Measurements from ENCODE around the gene FAM185A.

Gene FAM185A

GRCh38 chr7:102813191-102814024, 64.6 kb downstream of the FAM185A start:
- Histone ChIP-seq H3K4me3 (ENCODE audit: insufficient read length, low read depth) (no peak overlapping the region), H3K36me3 (ENCODE audit: insufficient read depth, insufficient read length, low read length) (no peaks in the 10 kb centered on the region), H3K4me1 (ENCODE audit: insufficient read depth, insufficient read length) (no peaks in the 10 kb centered on the region), H3K27me3 (ENCODE audit: insufficient read depth, insufficient read length) (no peaks in the 10 kb centered on the region), H3K9ac (ENCODE audit: insufficient read length, low read depth) (no peak overlapping the region), H3K9me3 (ENCODE audit: insufficient read depth, low read length) (no peaks in the 10 kb centered on the region)
- DNase-seq (ENCODE audit: low read depth, low spot score) = no peak
- TF ChIP-seq YY1 (IDR thresholded peaks at IDR 0.05; ENCODE audit: insufficient read depth, insufficient read length) (no peak), ZNF274 (IDR thresholded peaks at IDR 0.05; ENCODE audit: low read depth, low read length) (no peak)

GRCh38 chr7:102814025-102814471, 65.2 kb downstream of the FAM185A start:
- TF ChIP-seq SUZ12 (IDR thresholded peaks at IDR 0.05; ENCODE audit: extremely low read depth, insufficient read depth, insufficient read length) (no peak), YY1 (IDR thresholded peaks at IDR 0.05; ENCODE audit: insufficient read depth, insufficient read length) (no peak), ZNF274 (IDR thresholded peaks at IDR 0.05; ENCODE audit: low read depth, low read length) (no peak)
- Histone ChIP-seq H3K9ac (ENCODE audit: insufficient read length, low read depth) (no peak overlapping the region), H3K27me3 (ENCODE audit: insufficient read depth, insufficient read length) (no peaks in the 10 kb centered on the region), H3K4me3 (ENCODE audit: insufficient read length, low read depth) (no peak overlapping the region), H3K4me1 (ENCODE audit: insufficient read depth, insufficient read length) (no peaks in the 10 kb centered on the region), H3K36me3 (ENCODE audit: insufficient read depth, insufficient read length, low read length) (no peaks in the 10 kb centered on the region), H3K9me3 (ENCODE audit: insufficient read depth, low read length) (no peaks in the 10 kb centered on the region)
- DNase-seq (ENCODE audit: low read depth, low spot score) = no peak

GRCh38 chr7:102817616-102818573, 69.1 kb downstream of the FAM185A start:
- Histone ChIP-seq H3K27me3 (ENCODE audit: insufficient read depth, insufficient read length) (no peaks in the 10 kb centered on the region), H3K4me3 (ENCODE audit: insufficient read length, low read depth) (no peak overlapping the region), H3K9ac (ENCODE audit: insufficient read length, low read depth) (no peak overlapping the region), H3K36me3 (ENCODE audit: insufficient read depth, insufficient read length, low read length) (no peaks in the 10 kb centered on the region), H3K9me3 (ENCODE audit: insufficient read depth, low read length) (no peaks in the 10 kb centered on the region), H3K4me1 (ENCODE audit: insufficient read depth, insufficient read length) (no peaks in the 10 kb centered on the region)
- DNase-seq (ENCODE audit: low read depth, low spot score) = no peak
- TF ChIP-seq YY1 (IDR thresholded peaks at IDR 0.05; ENCODE audit: insufficient read depth, insufficient read length) (no peak), SUZ12 (IDR thresholded peaks at IDR 0.05; ENCODE audit: extremely low read depth, insufficient read depth, insufficient read length) (no peak), ZNF274 (IDR thresholded peaks at IDR 0.05; ENCODE audit: low read depth, low read length) (no peak)

GRCh38 chr7:102819151-102819550, 70.4 kb downstream of the FAM185A start:
- Histone ChIP-seq H3K9ac (ENCODE audit: insufficient read length, low read depth) (no peak overlapping the region), H3K9me3 (ENCODE audit: insufficient read depth, low read length) (no peaks in the 10 kb centered on the region), H3K4me1 (ENCODE audit: insufficient read depth, insufficient read length) (no peaks in the 10 kb centered on the region), H3K36me3 (ENCODE audit: insufficient read depth, insufficient read length, low read length) (no peaks in the 10 kb centered on the region), H3K4me3 (ENCODE audit: insufficient read length, low read depth) (no peak overlapping the region), H3K27me3 (ENCODE audit: insufficient read depth, insufficient read length) (no peaks in the 10 kb centered on the region)
- TF ChIP-seq SUZ12 (IDR thresholded peaks at IDR 0.05; ENCODE audit: extremely low read depth, insufficient read depth, insufficient read length) (no peak), YY1 (IDR thresholded peaks at IDR 0.05; ENCODE audit: insufficient read depth, insufficient read length) (no peak), ZNF274 (IDR thresholded peaks at IDR 0.05; ENCODE audit: low read depth, low read length) (no peak)
- no peak for DNase-seq (ENCODE audit: low read depth, low spot score)

GRCh38 chr7:102821994-102822747, 73.4 kb downstream of the FAM185A start:
- H3K9me3 ChIP-seq (ENCODE audit: insufficient read depth, low read length) = no peaks in the 10 kb centered on the region
- no peaks in the 10 kb centered on the region for H3K4me1 ChIP-seq (ENCODE audit: insufficient read depth, insufficient read length)
- no peaks in the 10 kb centered on the region for H3K27me3 ChIP-seq (ENCODE audit: insufficient read depth, insufficient read length)
- TF ChIP-seq SUZ12 (IDR thresholded peaks at IDR 0.05; ENCODE audit: extremely low read depth, insufficient read depth, insufficient read length) (no peak), ZNF274 (IDR thresholded peaks at IDR 0.05; ENCODE audit: low read depth, low read length) (no peak), YY1 (IDR thresholded peaks at IDR 0.05; ENCODE audit: insufficient read depth, insufficient read length) (no peak)
- no peaks in the 10 kb centered on the region for H3K36me3 ChIP-seq (ENCODE audit: insufficient read depth, insufficient read length, low read length)
- H3K4me3 ChIP-seq (ENCODE audit: insufficient read length, low read depth) = no peak overlapping the region
- no peak overlapping the region for H3K9ac ChIP-seq (ENCODE audit: insufficient read length, low read depth)
- DNase-seq (ENCODE audit: low read depth, low spot score) = no peak

GRCh38 chr7:102823390-102824119, 74.8 kb downstream of the FAM185A start:
- no peaks in the 10 kb centered on the region for H3K27me3 ChIP-seq (ENCODE audit: insufficient read depth, insufficient read length)
- no peaks in the 10 kb centered on the region for H3K9me3 ChIP-seq (ENCODE audit: insufficient read depth, low read length)
- no peak overlapping the region for H3K4me3 ChIP-seq (ENCODE audit: insufficient read length, low read depth)
- no peaks in the 10 kb centered on the region for H3K36me3 ChIP-seq (ENCODE audit: insufficient read depth, insufficient read length, low read length)
- H3K9ac ChIP-seq (ENCODE audit: insufficient read length, low read depth) = no peak overlapping the region
- H3K4me1 ChIP-seq (ENCODE audit: insufficient read depth, insufficient read length) = no peaks in the 10 kb centered on the region
- DNase-seq (ENCODE audit: low read depth, low spot score) = no peak
- TF ChIP-seq SUZ12 (IDR thresholded peaks at IDR 0.05; ENCODE audit: extremely low read depth, insufficient read depth, insufficient read length) = no peak
- TF ChIP-seq YY1 (IDR thresholded peaks at IDR 0.05; ENCODE audit: insufficient read depth, insufficient read length) = no peak
- no peak for TF ChIP-seq ZNF274 (IDR thresholded peaks at IDR 0.05; ENCODE audit: low read depth, low read length)

Measured in NT2/D1 (cell line).